Neural cell (in vitro differentiated cells): ENCODE data around the gene ING5. TPM values are rescaled to one million over a fixed set of nuclear protein-coding genes. Genes with fewer than 3 reads are reported as not detected.

Experiments
- H2AFZ ChIP-seq: fragments of 200-600, 300-800 bp; sonication (generic), shearing (Covaris generic); 2 replicates; pipeline ENCODE4 v1.6.0; 2014; ENCODE audit warnings: low read depth, mild to moderate bottlenecking, antibody characterized with exemption, low read length, moderate library complexity
- H3F3A ChIP-seq: fragments of 200-600 bp; shearing (Covaris generic); 2 replicates; pipeline ENCODE4 v1.6.1; 2016; ENCODE audit warnings: mild to moderate bottlenecking, moderate library complexity, mixed read lengths, antibody characterized with exemption, low read length; ENCODE audit not compliant: insufficient read depth, poor library complexity, severe bottlenecking
- H3K27ac ChIP-seq: fragments of 200-600, 300-800 bp; sonication (generic), shearing (Covaris generic); 2 replicates; pipeline ENCODE4 v1.5.1; 2014; ENCODE audit warnings: mild to moderate bottlenecking, low read length, moderate library complexity
- H3K27me3 ChIP-seq: fragments of 300-800, 200-600 bp; sonication (generic), shearing (Covaris generic); 2 replicates; pipeline ENCODE4 v1.6.0; 2014; ENCODE audit warnings: mild to moderate bottlenecking, low read depth, low read length, moderate library complexity; ENCODE audit not compliant: insufficient read depth
- H3K36me3 ChIP-seq: fragments of 300-800, 200-600 bp; sonication (generic), shearing (Covaris generic); 2 replicates; pipeline ENCODE4 v1.5.1; 2014; ENCODE audit warnings: mild to moderate bottlenecking, antibody characterized with exemption, low read length, moderate library complexity; ENCODE audit not compliant: insufficient read depth
- H3K4me2 ChIP-seq: fragments of 300-800, 200-600 bp; sonication (generic), shearing (Covaris generic); 2 replicates; pipeline ENCODE4 v1.6.0; 2014; ENCODE audit warnings: mild to moderate bottlenecking, low read length
- H3K4me3 ChIP-seq: fragments of 300-800, 200-600 bp; sonication (generic), shearing (Covaris generic); 2 replicates; pipeline ENCODE4 v1.5.1; 2014; ENCODE audit warnings: mild to moderate bottlenecking, low read length, moderate library complexity
- H3K79me2 ChIP-seq: fragments of 200-600 bp; shearing (Covaris generic); replicated peaks from 2 replicates; pipeline ENCODE4 v1.6.0; 2014; ENCODE audit warnings: mild to moderate bottlenecking, low read length, moderate library complexity; ENCODE audit not compliant: insufficient read depth
- H3K9ac ChIP-seq: fragments of 300-800, 200-600 bp; sonication (generic), shearing (Covaris generic); 2 replicates; pipeline ENCODE4 v1.6.1; 2016; ENCODE audit warnings: mild to moderate bottlenecking, low read length, mixed read lengths
- H3K9me2 ChIP-seq: fragments of 200-600 bp; shearing (Covaris generic); 2 replicates; pipeline ENCODE4 v1.6.1; 2016; ENCODE audit warnings: mild to moderate bottlenecking, low read length, mixed read lengths; ENCODE audit not compliant: insufficient read depth
- H3K9me3 ChIP-seq: fragments of 200-600, 300-800 bp; sonication (generic), shearing (Covaris generic); 2 replicates; pipeline ENCODE4 v1.6.1; 2016; ENCODE audit warnings: mild to moderate bottlenecking, mixed run types, low read length, moderate library complexity, mixed read lengths
- H4K20me1 ChIP-seq: fragments of 200-600 bp; shearing (Covaris generic); 2 replicates; pipeline ENCODE4 v1.6.1; 2016; ENCODE audit warnings: mild to moderate bottlenecking, mixed run types; ENCODE audit not compliant: insufficient read depth
- EP300 ChIP-seq: fragments of 450-650 bp; conservative IDR thresholded peaks from 2 replicates; pipeline ENCODE4 v1.6.1; 2014; ENCODE audit warnings: antibody characterized with exemption, mild to moderate bottlenecking, moderate library complexity; ENCODE audit not compliant: poor library complexity, severe bottlenecking
- EZH2 ChIP-seq: fragments of 200-600, 300-800 bp; shearing (Covaris generic), sonication (generic); IDR thresholded peaks from 2 replicates; pipeline ENCODE4 v1.6.1; 2014; ENCODE audit warnings: antibody characterized with exemption, low read length, borderline replicate concordance, mild to moderate bottlenecking; ENCODE audit not compliant: insufficient read depth, poor library complexity, severe bottlenecking
- MXI1 ChIP-seq: fragments of 450-650 bp; conservative IDR thresholded peaks from 2 replicates; pipeline ENCODE4 v1.6.1; 2014; ENCODE audit warnings: antibody characterized with exemption, mild to moderate bottlenecking; ENCODE audit not compliant: poor library complexity, severe bottlenecking
- POLR2AphosphoS5 ChIP-seq: IDR thresholded peaks from 2 replicates; pipeline ENCODE4 v1.6.1; 2012
- RAD21 ChIP-seq: fragments of 450-650 bp; conservative IDR thresholded peaks from 2 replicates; pipeline ENCODE4 v1.6.1; 2014; ENCODE audit warnings: antibody characterized with exemption, mild to moderate bottlenecking, moderate library complexity
- SMC3 ChIP-seq: fragments of 450-650 bp; conservative IDR thresholded peaks from 2 replicates; pipeline ENCODE4 v1.6.1; 2014; ENCODE audit warnings: antibody characterized with exemption, mild to moderate bottlenecking, moderate library complexity; ENCODE audit not compliant: poor library complexity
- polyA plus RNA-seq: library from polyadenylated mRNA; depleted of rRNA; stranded (reverse); fragments of >200 nt; gene quantifications from 2 replicates; pipeline ENCODE4 v1.2.3, GENCODE V29; 2014

The ING5 gene
- polyA plus RNA-seq, 1 donor from 2014 or later: 22.8 TPM

- H4K20me1 ChIP-seq: no peaks in the 10 kb centered on the region
- no peak overlapping the region for H2AFZ ChIP-seq
- no peak overlapping the region for H3K4me3 ChIP-seq
- H3K4me2 ChIP-seq: no peak overlapping the region
- no peaks in the 10 kb centered on the region for H3K36me3 ChIP-seq
- H3K9me3 ChIP-seq: no peaks in the 10 kb centered on the region
- H3K27ac ChIP-seq: no peak overlapping the region
- TF ChIP-seq SMC3: no peak
- no peak for TF ChIP-seq RAD21
- no peak for TF ChIP-seq POLR2AphosphoS5
- TF ChIP-seq EP300: no peak
- TF ChIP-seq MXI1: no peak
- TF ChIP-seq EZH2: no peak
- H3K27me3 ChIP-seq: no peaks in the 10 kb centered on the region
- no peaks in the 10 kb centered on the region for H3K9me2 ChIP-seq
- H3F3A ChIP-seq: no peaks in the 10 kb centered on the region
- H3K9ac ChIP-seq: no peak overlapping the region
- no peaks in the 10 kb centered on the region for H3K79me2 ChIP-seq
These were observed 76.1 kb downstream of the ING5 start for GRCh38 chr2:241777686-241778627.

Other genes starting within 250 kb of the ING5 start
- 580 and 628 TPM in 2 replicates for gene STK25, start 193.5 kb upstream of the ING5 start, polyA plus RNA-seq
- gene BOK, start 143.3 kb upstream of the ING5 start, polyA plus RNA-seq: 2.3 and 3.9 TPM in 2 replicates
- 30.8 and 33.0 TPM in 2 replicates for gene THAP4, start 64.9 kb upstream of the ING5 start, polyA plus RNA-seq
- gene ATG4B, start 64.3 kb upstream of the ING5 start, polyA plus RNA-seq: 128 and 140 TPM in 2 replicates
- 33.5 and 42.2 TPM in 2 replicates for gene DTYMK, start 15.2 kb upstream of the ING5 start, polyA plus RNA-seq
- 12.6 and 16.0 TPM in 2 replicates for gene D2HGDH, start 32.6 kb downstream of the ING5 start, polyA plus RNA-seq
- not detected in 2 replicates for gene GAL3ST2, start 74.8 kb downstream of the ING5 start, polyA plus RNA-seq
- gene NEU4, start 107.2 kb downstream of the ING5 start, polyA plus RNA-seq: not detected in 2 replicates
- not detected in 2 replicates for gene PDCD1, start 156.9 kb downstream of the ING5 start, polyA plus RNA-seq
- 1.2 and 1.8 TPM in 2 replicates for gene RTP5, start 167.7 kb downstream of the ING5 start, polyA plus RNA-seq